Activated CD8-positive, alpha-beta memory T cell treated with anti-CD3 and anti-CD28 coated beads for 24 hours (primary cell): ENCODE data around the gene HRAS.

Experiments
- DNase-seq: peaks from one replicate; pipeline ENCODE4 v3.0.0-alpha.2; 2020

The HRAS gene

GRCh38 chr11:491358-491757 lies 44.0 kb downstream of the HRAS start:
- no peak for DNase-seq

GRCh38 chr11:490930-491260 lies 44.5 kb downstream of the HRAS start:
- no peak for DNase-seq

GRCh38 chr11:490186-490929 lies 45.0 kb downstream of the HRAS start:
- no peak for DNase-seq

- no peak for DNase-seq
Measured at GRCh38 chr11:489610-490185, 45.7 kb downstream of the HRAS start.

- no peak for DNase-seq
Measured at GRCh38 chr11:488992-489391, 46.4 kb downstream of the HRAS start.

GRCh38 chr11:488579-488978 lies 46.8 kb downstream of the HRAS start:
- DNase-seq = no peak

- no peak for DNase-seq
Measured at GRCh38 chr11:488062-488461, 47.3 kb downstream of the HRAS start.

- DNase-seq = no peak
Measured at GRCh38 chr11:487571-488021, 47.8 kb downstream of the HRAS start.

- DNase-seq = no peak
Measured at GRCh38 chr11:486189-486588, 49.2 kb downstream of the HRAS start.

- DNase-seq = no peak
Measured at GRCh38 chr11:484616-485015, 50.8 kb downstream of the HRAS start.
